ENCODE data around the gene ADAMTSL1.
A peak's percentile ranks its signal among the peaks of the same experiment; 100 is the strongest.

The ADAMTSL1 gene

GRCh38 chr9:18785604-18786003 is 311.7 kb downstream of the ADAMTSL1 start:
- DNase-seq = no peak

GRCh38 chr9:18786196-18786595 is 312.2 kb downstream of the ADAMTSL1 start:
- DNase-seq = no peak

- DNase-seq = no peak
These were observed 313.1 kb downstream of the ADAMTSL1 start for GRCh38 chr9:18786911-18787650.

- DNase-seq = no peak
These were observed 314.3 kb downstream of the ADAMTSL1 start for GRCh38 chr9:18788256-18788655.

- no peak for DNase-seq
These were observed 317.1 kb downstream of the ADAMTSL1 start for GRCh38 chr9:18791074-18791473.

GRCh38 chr9:18793122-18793521 is 319.2 kb downstream of the ADAMTSL1 start:
- DNase-seq = no peak

- DNase-seq = no peak
These were observed 322.2 kb downstream of the ADAMTSL1 start for GRCh38 chr9:18795947-18796671.

- no peak for DNase-seq
These were observed 322.8 kb downstream of the ADAMTSL1 start for GRCh38 chr9:18796696-18797270.

- no peak for DNase-seq
These were observed 324.2 kb downstream of the ADAMTSL1 start for GRCh38 chr9:18798106-18798505.

- DNase-seq = no peak
These were observed 324.7 kb downstream of the ADAMTSL1 start for GRCh38 chr9:18798508-18799290.

GRCh38 chr9:18799428-18799827 is 325.5 kb downstream of the ADAMTSL1 start:
- no peak for DNase-seq

GRCh38 chr9:18800579-18800978 is 326.6 kb downstream of the ADAMTSL1 start:
- no peak for DNase-seq

GRCh38 chr9:18805386-18805785 is 331.4 kb downstream of the ADAMTSL1 start:
- no peak for DNase-seq

- DNase-seq = peak; percentile 11
These were observed 332.5 kb downstream of the ADAMTSL1 start for GRCh38 chr9:18806232-18807080.

GRCh38 chr9:18810581-18810980 is 336.6 kb downstream of the ADAMTSL1 start:
- DNase-seq = no peak

- no peak for DNase-seq
These were observed 337.2 kb downstream of the ADAMTSL1 start for GRCh38 chr9:18811171-18811570.

- no peak for DNase-seq
These were observed 345.5 kb downstream of the ADAMTSL1 start for GRCh38 chr9:18819418-18819817.

- no peak for DNase-seq
These were observed 346.7 kb downstream of the ADAMTSL1 start for GRCh38 chr9:18820566-18821095.

- peak; percentile 53 for DNase-seq
These were observed 347.8 kb downstream of the ADAMTSL1 start for GRCh38 chr9:18821788-18822187.

GRCh38 chr9:18822850-18823249 is 348.9 kb downstream of the ADAMTSL1 start:
- DNase-seq = no peak

- peak; percentile 59 for DNase-seq
These were observed 350.2 kb downstream of the ADAMTSL1 start for GRCh38 chr9:18824095-18824666.
